ENCODE results near the gene UBL3.

Gene UBL3

GRCh38 chr13:29832761-29833298, 17.6 kb downstream of the UBL3 start:
- TF ChIP-seq, protein P1, sequence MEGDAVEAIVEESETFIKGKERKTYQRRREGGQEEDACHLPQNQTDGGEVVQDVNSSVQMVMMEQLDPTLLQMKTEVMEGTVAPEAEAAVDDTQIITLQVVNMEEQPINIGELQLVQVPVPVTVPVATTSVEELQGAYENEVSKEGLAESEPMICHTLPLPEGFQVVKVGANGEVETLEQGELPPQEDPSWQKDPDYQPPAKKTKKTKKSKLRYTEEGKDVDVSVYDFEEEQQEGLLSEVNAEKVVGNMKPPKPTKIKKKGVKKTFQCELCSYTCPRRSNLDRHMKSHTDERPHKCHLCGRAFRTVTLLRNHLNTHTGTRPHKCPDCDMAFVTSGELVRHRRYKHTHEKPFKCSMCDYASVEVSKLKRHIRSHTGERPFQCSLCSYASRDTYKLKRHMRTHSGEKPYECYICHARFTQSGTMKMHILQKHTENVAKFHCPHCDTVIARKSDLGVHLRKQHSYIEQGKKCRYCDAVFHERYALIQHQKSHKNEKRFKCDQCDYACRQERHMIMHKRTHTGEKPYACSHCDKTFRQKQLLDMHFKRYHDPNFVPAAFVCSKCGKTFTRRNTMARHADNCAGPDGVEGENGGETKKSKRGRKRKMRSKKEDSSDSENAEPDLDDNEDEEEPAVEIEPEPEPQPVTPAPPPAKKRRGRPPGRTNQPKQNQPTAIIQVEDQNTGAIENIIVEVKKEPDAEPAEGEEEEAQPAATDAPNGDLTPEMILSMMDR (IDR thresholded peaks at IDR 0.05) = no peak

DNA sequence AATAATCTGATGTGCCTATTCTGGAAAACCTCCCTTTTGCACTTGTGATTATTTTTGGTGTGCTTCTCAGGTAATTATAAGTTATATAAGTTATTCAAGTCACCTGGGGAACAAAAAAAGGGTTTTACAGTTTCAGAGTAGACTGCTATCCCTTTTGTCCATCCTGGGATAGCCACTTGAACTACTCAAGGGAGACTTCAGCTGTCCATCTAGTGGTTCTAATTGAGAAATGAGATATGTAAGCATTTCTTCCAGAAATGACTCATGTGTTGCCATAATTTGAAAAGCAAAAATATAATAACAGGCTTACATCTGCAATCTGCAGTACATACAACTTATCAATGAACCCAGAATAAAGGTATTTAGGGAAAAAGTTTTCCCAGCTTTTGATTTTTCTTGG, 20.4 kb downstream of the UBL3 start:
- TF ChIP-seq, protein P1 (IDR thresholded peaks at IDR 0.05) = no peak

DNA sequence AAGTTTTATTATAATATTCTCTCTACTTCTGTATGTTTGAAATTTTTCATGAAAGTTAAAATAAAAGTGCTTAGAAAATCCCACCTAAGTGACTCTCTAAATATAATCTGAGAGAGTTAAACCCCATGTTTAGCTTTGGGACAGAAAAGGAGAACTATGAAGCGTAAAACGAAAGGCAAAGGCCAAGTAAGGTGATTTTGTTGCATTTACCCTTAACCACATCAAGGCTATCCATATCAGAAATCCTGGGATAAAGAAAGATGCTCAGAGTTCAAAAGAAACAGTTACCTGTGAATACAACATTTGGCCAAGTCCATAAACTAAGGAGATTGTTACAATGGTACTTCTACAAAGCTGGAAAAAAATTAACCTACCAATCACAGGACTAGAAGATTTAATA, 31.3 kb downstream of the UBL3 start:
- TF ChIP-seq, protein P1 (IDR thresholded peaks at IDR 0.05) = no peak

GRCh38 chr13:29817604-29818378, 32.6 kb downstream of the UBL3 start:
- TF ChIP-seq, protein P1 (IDR thresholded peaks at IDR 0.05) = no peak

- TF ChIP-seq, protein P1 (IDR thresholded peaks at IDR 0.05) = no peak
Observed at GRCh38 chr13:29816715-29817114, 33.7 kb downstream of the UBL3 start.

DNA sequence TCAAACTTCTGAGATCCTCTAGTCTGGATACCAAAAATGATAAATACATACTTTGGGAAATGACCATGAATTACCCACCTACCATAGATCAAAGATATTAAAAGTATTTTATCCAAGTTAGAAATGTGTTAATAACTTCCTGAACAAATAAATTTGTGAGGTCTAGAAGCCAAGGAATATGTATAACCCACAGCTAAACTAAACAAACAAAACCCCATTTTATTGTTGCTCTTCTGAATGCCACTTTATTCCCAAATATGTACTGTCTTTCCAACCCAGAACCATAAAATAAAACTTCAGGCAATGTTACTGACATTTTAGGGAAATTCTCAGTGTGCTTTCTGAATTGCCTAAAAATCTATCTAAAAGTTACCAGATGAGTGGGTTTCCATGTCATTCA, 35.1 kb downstream of the UBL3 start:
- TF ChIP-seq, protein P1 (IDR thresholded peaks at IDR 0.05) = no peak

GRCh38 chr13:29810898-29811297, 39.5 kb downstream of the UBL3 start:
- TF ChIP-seq, protein P1 (IDR thresholded peaks at IDR 0.05) = no peak

Data from LNCAP (cell line).